Measurements from ENCODE around the gene UBE2J1.

- TF ChIP-seq, protein P1, sequence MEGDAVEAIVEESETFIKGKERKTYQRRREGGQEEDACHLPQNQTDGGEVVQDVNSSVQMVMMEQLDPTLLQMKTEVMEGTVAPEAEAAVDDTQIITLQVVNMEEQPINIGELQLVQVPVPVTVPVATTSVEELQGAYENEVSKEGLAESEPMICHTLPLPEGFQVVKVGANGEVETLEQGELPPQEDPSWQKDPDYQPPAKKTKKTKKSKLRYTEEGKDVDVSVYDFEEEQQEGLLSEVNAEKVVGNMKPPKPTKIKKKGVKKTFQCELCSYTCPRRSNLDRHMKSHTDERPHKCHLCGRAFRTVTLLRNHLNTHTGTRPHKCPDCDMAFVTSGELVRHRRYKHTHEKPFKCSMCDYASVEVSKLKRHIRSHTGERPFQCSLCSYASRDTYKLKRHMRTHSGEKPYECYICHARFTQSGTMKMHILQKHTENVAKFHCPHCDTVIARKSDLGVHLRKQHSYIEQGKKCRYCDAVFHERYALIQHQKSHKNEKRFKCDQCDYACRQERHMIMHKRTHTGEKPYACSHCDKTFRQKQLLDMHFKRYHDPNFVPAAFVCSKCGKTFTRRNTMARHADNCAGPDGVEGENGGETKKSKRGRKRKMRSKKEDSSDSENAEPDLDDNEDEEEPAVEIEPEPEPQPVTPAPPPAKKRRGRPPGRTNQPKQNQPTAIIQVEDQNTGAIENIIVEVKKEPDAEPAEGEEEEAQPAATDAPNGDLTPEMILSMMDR (conservative IDR thresholded peaks at IDR 0.05), result no peak
- TF ChIP-seq EZH2 (IDR thresholded peaks at IDR 0.05; ENCODE audit: low read depth), result no peak
Measured at GRCh38 chr6:89311530-89311852, 41.0 kb downstream of the UBE2J1 start.

Measured in PC-9 (cell line).